Measurements from ENCODE around the gene RERE.

RERE gene

GRCh38 chr1:8541961-8542521 is 275.4 kb downstream of the RERE start:
- ATAC-seq (no peak), DNase-seq (no peak)

- no peak for ATAC-seq
- DNase-seq, result no peak
These were observed 276.5 kb downstream of the RERE start for GRCh38 chr1:8540971-8541370.

DNA sequence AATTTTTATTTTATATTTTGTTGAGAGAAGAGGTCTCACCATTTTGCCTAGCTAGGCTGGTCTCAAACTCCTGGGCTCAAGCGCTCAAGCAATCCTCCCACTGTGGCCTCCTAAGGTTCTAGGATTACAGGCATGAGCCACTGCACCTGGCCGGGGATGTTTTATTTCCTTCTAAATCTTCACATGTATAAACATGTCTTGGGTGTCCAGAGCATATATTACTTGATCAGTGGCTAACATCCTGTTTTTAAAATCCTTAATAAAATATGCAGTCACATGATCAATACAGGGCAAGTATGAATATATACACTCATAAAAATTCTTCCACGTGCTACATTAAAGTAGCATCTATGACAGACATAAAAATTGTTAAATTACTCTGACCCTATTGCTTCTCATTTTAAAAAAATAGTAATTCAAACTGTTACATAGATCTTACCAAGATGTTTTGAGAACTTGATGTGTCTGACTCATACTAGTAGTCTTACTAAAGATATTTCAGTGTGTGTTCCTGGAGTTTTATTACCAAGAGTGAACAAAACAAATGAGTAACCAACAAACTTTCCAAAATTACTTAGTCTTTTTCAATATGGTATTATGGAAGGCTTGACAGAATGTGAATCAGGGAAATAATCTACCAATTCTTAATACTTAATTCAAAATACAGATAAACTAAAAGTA is 277.0 kb downstream of the RERE start:
- DNase-seq (no peak), ATAC-seq (peak; percentile 72)

GRCh38 chr1:8539683-8540082 is 277.8 kb downstream of the RERE start:
- ATAC-seq, result no peak

GRCh38 chr1:8538502-8538901 is 278.9 kb downstream of the RERE start:
- ATAC-seq (no peak), DNase-seq (no peak)

More at GRCh38 chr1:8539683-8540082, 277.8 kb downstream of the RERE start:
- no peak for DNase-seq

GRCh38 chr1:8537991-8538390 is 279.4 kb downstream of the RERE start:
- ATAC-seq (no peak), DNase-seq (no peak)

DNA sequence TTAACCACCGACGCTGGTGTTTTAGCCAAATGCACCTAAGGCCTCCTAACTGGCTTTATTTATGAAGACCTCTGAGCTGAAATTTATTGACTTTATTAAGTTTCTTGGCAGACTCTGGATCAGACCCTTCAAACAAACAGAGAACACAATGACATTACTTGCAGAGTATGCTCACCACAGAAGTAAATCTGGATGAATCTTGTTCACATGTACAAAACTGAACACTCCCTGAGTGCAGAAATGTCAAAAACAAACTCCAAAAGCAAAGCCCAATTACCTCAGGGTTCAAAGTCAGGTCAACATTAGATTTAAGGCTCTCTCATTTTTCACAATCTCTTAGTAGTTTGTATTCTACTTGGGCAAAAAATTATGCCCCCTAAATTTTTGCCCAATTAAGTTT is 280.9 kb downstream of the RERE start:
- DNase-seq (no peak), ATAC-seq (no peak)

DNA sequence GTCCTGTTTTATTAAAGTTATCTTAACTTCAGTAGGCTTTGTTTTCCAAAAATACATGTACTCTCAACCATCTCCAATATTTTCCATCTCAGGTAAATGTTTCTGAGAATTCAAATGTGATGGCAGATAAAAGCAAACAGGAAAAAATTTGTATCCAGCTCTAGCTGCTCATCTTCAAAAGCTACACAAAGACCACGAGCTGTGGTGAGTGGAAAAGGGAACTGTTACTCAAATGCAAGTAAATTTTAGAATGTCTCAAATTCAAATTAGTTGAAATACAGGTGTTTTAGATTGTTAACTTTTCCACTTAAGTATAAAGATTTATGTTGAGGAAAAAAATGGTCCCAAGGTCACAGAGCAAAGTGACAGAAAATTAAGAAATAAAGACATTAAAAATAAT is 283.5 kb downstream of the RERE start:
- ATAC-seq (no peak), DNase-seq (no peak)

DNA sequence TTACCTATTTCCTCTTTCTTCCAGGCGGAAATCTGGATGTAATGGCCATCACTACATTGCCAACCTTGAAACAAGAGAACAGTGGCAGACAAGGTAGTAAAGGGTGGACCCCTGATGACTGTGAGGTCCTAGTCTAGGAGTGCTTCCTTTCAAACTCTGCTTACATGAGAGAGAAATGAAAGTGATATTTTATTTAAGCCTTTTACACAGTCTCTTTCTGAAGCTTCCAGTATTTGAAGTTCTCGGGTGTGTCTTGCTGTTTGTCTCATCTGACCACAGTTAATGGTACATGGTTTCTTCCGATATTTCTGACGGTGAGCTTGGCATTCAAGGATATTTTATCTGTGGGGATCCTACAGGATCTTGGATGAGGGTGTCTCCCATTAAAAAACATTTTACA is 284.3 kb downstream of the RERE start:
- DNase-seq (no peak), ATAC-seq (peak; percentile 55)

DNA sequence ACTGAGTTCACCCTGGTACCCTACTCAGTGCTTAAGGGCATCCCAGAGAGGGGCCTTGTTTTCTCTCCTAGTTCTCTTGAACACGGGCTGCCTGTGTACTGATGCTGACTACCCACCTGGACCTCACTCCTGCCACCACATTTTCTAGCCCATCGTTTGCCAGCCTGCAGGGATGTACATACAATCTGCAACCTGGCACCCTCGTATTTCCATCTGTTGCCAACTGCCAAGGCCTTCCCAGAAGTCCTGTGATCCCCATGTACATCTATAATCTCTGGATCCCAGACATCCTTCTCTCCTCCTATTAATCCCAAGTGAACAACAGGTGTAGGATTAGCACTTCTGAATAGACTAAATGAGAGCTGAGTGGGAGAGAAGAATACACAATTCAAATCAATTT is 287.5 kb downstream of the RERE start:
- DNase-seq, result no peak
- no peak for ATAC-seq

DNA sequence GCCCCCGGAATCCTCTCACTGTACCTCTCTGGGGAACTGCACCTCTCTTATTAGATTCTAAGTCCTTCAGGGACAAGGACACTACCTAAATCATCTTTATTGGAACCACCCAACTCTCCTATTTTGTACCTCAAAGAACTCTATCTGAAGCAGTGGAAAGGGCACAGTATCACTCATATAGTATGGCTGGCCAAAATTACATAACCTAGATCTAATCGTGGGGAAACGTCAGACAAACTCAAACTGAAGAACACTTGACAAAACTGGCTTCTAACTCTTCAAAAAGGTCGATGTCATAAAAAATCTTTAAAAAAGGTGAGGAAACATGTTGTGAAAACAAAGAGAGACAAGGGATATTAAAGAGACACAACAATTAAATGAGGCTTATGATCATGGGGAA is 289.5 kb downstream of the RERE start:
- no peak for DNase-seq
- ATAC-seq, result no peak

- ATAC-seq (peak; percentile 95), DNase-seq (peak; percentile 69)
These were observed 291.7 kb downstream of the RERE start for GRCh38 chr1:8525558-8526275.

DNA sequence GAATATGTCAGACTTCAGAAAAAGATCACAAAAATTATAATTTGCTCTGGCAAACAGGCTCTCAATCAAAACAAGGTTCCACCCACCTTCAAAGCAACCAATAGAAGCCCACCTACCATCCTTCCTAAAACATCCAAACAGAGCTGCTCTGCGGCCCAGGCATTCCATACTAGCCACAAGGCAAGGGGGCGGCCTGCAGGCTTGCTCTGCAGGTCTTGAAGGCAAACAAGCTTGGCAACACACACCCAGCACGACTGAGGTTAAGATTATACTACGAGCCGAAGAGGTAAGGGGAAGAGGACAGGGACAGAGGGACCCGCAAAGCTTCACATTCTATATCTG is 292.3 kb downstream of the RERE start:
- ATAC-seq, result no peak
- DNase-seq, result peak; percentile 44

- no peak for ATAC-seq
- DNase-seq, result no peak
These were observed 292.7 kb downstream of the RERE start for GRCh38 chr1:8524627-8525157.

DNA sequence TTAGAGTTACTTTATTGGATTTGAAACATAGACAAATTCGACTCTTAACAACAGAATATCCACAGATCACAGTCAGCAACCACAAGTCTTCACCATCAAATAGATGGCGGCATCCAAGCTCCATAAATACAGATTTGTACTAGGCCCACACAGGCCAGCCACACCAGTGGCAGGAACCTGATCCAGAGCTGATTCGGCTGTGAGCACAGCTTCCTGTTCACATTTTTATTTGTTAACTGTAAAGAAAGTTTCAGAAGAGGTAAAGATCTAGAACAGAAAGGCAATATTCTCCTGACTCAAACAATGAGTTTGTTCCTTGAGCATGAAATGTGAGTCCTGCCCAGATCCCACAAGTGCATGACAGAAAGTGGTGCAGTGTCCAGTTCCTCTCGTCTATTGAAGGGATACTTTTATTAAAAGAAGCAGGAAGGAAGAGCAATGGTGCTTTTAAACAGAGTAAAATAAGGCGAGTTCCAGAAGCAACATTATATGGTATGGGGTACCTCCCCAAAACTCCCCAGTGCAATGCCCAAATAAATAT is 293.7 kb downstream of the RERE start:
- DNase-seq (no peak), ATAC-seq (no peak)

- ATAC-seq (no peak), DNase-seq (no peak)
These were observed 296.9 kb downstream of the RERE start for GRCh38 chr1:8520483-8520966.

- ATAC-seq, result no peak
- DNase-seq, result no peak
These were observed 298.3 kb downstream of the RERE start for GRCh38 chr1:8519167-8519566.

DNA sequence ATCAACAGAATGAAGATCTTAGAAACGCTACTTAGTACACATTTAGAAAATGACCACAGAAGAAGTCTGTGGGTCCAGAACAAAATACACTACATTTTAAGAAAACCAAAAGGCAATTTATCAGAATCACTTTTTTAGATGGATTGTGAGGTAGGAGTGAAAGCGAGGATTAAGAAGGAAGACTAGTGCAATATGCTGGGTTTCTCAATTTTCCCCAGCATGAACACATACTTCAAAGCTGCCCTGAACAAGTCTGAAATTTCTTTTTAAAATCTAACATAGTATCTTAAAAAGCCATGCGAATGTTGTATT is 299.0 kb downstream of the RERE start:
- no peak for DNase-seq
- ATAC-seq, result no peak

DNA sequence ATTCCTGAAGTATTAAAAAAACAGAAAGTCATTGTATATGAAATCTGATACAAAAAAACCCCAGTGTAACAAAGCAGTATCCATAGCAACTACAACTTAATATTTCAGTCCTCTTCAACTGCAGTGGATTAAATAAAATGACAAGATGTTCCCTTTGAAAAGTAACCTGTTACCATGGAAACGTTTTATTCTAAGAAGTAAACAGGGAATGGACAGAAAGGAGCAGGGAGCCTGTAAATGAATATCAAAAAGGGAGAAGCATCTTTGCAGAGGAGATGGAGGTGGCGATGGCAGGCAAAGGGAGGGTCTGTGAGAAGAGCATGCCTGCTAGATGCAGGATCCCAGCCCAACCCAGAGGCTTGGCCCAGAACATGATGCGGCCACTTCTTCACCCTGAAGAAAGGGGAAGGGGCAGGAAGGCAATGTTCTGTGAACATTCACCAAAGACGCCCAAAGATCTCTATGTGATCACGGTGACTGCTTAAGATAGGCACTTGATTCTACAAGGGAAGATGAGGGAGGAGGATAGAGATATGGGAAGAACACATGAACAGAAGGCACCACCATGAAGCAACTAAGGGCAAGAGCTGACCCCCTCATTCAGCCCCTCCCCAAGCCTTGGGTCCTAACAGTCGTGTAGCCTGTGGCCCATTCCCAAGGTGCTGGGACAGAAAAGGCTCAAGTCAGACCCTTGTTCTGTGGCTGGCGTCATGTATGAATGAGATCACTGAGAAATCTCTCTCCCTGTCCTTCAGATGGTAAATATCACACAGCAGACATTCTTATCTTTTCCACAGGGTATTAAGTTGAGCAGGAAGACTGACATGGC is 299.6 kb downstream of the RERE start:
- ATAC-seq, result no peak

DNA sequence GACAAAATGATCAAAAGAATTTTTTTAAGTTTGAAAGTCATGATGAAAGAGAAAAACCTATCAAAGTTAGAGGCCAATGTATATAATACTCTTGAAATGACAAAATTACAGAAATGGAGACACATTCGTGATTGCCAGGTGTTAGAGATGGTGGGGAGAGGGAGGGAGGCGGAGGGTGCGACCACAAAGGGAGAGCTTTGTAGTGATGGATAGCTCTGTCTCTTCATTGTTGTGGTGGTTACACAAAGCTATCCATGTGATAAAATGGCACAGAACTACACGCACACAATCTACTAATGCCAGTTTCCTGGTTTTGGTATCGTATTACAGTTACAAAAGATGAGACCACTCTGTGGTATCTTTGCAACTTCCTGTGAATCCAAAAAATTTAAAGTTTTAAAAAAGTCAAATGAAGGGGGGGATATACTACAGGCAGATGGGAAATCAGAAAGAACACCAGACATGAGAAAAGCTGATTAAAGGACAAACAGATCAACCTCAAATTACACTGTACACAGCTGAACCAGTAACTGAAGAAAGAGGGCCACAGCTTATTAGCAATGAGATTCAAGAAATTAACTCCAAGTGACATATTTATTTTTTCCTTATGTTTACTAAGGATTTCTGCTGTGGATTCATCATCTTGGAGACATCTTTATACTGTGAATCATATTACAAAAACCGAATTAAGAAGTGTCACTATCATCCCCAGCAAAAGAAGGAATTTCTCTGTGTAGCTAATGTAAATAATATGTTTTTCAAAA is 300.5 kb downstream of the RERE start:
- peak; percentile 72 for ATAC-seq
- no peak for DNase-seq

More for the DNA sequence above, 299.6 kb downstream of the RERE start:
- no peak for DNase-seq

- no peak for ATAC-seq
- DNase-seq, result no peak
These were observed 301.1 kb downstream of the RERE start for GRCh38 chr1:8516278-8516777.

Measured in stimulated activated naive CD8-positive, alpha-beta T cell treated with anti-CD3 and anti-CD28 coated beads, Interleukin-15, Interleukin-2, amounts not matched to agents 100 U/mL and 50 U/mL, for 24 hours (primary cell).